Measurements from ENCODE around the gene PLRG1.

PLRG1 gene

DNA sequence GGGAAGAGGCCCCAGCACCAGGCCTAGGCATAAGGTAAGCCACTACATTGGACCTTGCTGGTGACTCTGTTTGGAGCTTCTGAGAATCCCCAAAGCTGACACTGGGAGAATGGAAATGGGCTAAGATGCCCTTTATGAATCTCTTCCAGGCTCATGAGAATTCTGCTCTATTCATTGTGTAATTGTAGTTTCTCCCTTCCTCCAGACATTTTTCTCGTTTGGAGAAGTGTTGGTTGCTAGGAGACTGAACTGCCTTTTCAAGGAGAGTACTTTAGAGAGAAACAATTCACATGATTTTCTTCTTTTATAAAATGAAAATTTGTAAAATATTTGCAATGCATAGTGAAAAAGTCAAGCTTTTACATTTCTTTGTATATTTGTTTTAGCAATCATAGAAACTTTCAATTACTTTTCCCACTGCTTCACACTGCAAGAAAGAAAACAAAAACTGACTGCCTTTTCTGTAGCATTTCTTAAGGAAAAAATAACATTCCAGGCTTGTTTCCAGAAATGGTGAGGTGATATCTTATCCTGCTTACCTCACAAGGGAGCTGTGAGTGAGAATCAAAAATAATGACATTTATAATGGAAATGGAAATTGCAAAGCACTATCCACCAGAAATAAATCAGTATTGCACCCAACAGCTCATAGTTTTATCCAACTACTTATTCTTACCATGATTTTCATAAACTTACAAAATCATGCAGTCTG lies 33.7 kb downstream of the PLRG1 start:
- no peak for DNase-seq

DNA sequence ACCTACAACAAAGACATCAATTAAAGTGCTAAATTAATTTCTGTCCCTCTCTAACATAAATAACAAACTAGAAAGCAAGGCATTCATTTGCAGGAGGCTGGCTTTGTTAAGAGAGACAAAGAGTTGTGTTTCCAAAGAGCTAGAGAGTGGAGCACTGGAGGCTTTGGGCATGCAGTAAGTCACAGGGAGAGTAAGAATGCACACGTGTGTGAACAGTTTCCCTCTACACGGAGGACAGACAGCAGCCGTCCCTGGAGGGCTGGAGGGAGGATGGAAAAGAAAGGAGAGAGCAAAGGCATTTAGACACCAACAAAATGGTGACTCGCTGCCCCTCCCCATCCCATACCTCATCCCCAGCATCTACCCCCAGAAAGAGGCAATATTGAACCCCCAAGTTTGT lies 38.2 kb downstream of the PLRG1 start:
- no peak for DNase-seq

DNA sequence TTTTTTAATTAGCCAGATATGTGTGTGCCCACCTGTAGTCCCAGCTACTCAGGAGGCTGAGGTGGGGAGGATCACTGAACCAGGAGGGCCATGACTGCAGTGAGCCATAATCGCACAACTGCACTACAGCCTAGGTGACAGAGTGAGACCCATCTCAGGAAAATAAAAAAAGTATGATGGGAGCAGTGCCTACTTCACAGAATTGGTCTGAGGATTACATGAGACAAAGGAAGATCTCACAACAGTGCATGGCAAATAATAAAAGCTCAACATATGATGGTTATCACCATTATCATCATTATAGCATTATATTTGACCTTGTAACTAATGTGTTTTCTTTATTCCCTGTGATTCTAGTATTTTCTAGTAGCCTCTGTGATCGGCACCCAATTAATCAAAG lies 38.7 kb downstream of the PLRG1 start:
- DNase-seq: no peak

DNA sequence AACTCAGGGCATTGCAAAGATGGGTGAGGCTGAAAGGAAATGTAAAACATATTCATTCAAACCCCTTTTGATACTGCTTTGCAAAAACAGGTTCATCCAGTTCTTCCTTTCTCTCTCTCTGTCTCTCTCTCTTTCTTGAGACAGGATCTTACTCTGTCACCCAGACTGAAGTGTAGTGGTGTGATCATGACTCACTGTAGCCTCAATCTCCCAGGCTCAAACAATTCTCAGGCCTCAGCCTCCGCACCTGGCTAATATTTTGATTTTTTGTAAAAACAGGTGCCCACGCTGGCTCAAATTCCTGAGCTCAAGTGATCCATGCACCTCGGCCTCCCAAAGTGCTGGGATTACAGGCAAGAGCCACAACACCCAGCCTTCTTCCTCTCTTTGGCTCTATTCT lies 43.0 kb downstream of the PLRG1 start:
- DNase-seq: no peak

DNA sequence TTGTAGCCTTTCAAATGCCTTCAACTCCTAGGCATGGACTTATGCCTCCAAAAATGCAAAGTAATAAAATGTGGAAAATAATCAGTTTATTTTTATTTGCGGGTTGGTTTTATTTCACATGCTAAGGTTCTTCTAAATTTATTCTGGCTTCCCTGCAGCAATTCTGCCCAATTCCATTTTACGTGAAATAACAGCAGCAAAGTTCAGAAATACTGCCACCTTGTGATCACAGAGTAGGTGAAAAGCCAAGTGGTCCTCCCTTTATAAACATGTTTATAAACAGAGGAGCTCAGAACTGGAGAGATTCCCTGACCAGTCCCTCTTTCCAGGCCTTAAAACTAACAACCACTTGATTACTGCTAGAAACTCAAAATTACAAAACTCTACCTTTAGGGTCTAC lies 43.9 kb downstream of the PLRG1 start:
- peak in 1 of 2 experiments; percentile 35 for DNase-seq

DNA sequence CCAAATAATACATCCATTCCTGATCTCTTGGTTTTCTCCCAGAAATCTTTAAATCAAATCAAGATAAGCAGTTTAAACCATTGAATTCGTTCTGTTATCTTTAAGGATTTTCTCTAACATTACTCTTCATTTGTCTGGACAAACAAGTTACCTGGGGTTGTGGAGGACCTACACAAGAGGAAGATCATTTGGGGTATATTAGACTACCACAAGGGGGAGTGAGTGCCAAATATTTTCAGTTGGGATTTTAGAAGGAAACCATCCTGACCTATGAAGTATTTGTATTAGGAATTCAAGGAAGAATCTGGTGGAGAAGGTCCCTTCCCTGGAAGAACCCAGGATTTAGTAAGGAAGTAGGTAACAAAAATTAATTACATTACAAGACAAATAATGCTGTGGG lies 46.6 kb downstream of the PLRG1 start:
- DNase-seq: peak in 1 of 2 experiments; percentile 40

DNA sequence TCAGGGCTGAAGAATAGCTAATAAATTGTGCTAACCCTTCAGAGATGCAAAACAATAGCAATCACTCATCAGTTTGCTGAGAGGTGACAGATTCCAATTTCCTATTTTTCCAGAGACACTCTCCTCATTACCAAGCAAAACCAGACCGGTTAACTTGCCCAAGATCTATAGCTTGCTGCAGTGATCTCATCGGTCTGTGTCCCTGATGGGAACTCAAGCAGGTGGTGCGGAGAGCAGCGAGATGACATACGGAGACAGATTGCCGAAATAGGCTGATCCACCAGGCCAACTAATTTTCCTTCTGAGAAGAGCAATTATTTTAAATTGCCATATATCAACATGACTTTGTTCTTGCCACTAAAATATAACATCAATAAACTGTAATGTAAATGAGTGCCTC lies 48.1 kb downstream of the PLRG1 start:
- DNase-seq: no peak

DNA sequence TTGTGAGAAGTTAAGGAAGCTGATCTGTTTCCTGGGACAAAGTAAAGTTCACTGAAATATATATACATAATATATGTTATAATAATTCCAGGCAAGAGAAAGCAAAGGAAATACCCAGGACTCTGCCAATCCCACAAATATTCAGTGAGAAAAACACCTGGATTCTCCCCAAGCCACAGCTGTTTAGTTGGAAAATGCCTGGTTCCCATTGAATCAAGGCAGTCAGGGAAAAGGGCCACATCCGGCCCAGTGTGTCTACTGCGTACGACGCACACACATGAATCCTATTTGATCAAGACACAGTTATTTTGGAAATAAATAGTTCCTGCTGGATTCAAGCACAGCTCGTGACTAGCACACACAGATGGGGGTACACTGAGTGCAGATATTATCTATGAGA lies 52.3 kb downstream of the PLRG1 start:
- no peak for DNase-seq

DNA sequence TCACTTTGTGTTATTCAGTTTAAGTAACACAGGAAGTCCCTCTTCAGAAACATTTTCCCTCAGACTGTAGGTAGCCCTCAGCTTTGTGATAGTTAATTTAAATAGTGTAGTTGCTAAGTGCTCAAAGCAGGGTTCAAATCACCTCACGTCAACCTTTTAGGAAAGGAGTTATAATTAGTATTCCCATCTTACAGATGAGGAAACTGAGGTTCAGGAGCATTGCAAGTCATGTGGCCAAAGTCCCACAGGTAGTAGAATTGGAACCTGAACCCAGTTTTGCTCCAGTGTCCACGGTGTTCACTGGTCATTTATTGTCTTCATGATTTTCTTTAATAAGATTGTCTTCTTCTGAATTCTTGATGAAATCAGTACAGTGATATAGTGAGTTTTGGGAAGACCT lies 54.3 kb downstream of the PLRG1 start:
- no peak for DNase-seq

DNA sequence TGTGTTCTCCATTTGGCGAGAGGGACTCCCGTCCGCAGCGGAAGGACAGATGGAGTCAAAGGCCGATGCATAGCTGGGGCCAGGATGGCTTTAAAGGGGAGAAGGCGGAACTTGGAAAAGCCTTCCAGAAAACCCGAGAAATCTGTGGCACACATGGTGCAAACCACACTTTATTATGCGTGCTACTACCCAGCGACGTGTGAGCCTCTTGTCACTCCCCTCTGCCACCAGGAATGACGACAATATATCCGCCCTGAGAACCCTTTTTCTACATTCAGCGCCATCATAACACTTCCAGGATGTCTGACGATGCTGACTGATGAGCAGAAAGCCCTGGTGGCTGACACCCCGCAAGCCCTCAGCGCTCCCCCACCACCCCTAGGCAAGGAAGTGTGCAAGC lies 57.9 kb downstream of the PLRG1 start:
- DNase-seq: no peak

DNA sequence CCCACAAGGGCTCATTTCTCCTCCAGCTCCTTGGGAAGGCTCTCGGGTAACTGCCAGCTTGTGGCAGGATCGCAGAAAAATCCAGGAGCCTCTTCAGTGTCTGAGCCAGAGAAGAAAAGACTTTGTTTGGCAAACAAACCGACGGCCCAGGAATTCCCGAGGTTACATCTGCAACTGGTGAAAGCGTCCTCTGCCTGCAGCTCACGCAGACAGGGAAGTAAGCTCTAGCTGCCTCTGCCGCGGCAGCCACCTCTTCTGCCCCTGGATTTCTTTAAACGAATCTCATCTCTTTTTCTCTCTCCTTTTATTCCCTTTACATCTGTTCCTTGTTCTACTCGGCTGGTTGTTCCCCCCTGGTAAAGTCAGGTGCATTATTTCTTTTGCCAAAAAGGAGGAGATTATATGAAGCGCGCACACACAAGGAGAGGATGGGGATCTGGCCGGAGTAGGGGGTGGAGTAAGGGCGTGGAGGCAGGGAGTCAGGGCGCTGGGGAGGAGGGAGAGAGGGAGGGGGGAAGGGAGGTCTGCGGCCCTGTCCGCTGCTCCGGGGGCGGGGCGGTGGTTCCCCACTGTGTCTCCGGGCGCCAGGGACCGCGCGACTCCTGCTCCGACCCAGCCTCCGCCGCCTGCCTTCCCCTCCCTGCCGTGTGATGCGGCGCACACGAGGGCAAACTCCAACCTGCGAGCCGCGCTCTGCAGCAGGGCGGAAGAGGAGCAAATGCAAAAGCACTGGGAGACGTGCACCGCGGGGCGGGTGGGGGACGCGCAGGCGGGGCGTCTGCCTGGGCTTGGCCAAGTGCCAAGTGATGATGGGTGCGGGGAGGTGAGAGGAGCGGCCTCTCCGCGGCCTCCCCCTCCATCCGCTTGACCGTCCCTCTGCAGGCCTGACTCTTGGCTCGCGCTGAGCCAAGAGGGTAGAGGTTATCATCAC lies 58.6 kb downstream of the PLRG1 start, which contains the start of gene DCHS2:
Gene DCHS2 (minus strand): TSS at position 459 of the 931 bp plus-strand sequence. CDS start 444 bp downstream, at position 15.
- no peak for DNase-seq

DNA sequence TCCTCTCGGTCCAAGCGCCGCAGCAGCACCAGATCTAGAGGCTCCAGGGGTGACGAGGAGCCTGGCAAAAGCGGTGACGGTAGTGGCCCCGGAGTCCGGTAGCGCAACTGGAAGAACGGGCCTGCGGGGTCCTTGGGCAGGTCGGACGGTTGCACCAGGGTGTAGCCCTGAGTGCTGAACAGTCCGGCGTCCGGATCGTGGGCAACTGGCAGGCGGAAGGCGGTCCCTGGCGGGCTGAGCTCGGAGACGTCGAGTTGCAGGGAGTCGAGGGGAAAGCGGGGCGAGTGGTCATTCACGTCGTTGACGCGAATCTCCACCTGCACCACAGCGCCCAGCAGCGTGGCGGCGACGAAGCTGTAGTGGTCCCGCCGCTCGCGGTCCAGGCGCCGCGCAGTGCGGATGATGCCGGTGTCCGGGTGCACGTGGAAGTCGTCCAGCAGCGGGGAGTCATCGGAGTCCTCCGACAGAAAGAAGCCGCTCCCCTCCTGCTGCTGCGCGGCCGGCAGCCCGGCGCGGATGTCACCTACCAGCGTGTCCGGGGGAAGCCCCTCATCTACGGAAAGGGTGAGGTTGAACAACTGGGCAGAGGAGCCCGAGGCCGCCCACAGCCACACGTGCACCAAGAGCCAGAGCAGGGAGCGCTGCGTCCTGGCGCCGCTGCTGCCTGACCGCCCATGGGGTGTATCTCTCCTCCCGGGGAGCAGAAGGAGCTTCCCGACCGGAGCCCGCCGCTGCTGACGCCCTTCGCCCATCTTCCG lies 59.4 kb downstream of the PLRG1 start:
- DNase-seq: no peak

DNA sequence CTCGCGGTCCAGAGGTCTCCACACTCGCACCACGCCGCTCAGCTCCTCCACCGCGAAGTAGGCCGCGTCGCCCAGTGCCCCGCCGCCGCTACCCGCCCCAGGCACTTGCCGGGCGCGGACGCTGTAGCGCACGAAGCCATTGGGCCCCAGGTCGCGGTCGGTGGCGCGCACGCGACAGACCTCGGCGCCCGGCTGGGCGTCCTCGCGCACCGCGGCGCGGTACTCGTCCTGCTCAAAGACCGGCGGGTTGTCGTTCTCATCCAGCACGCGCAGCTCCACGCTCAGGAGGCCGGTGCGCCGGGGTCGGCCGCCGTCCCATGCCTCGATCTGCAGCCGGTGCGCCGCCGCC lies 60.0 kb downstream of the PLRG1 start:
- no peak for DNase-seq

DNA sequence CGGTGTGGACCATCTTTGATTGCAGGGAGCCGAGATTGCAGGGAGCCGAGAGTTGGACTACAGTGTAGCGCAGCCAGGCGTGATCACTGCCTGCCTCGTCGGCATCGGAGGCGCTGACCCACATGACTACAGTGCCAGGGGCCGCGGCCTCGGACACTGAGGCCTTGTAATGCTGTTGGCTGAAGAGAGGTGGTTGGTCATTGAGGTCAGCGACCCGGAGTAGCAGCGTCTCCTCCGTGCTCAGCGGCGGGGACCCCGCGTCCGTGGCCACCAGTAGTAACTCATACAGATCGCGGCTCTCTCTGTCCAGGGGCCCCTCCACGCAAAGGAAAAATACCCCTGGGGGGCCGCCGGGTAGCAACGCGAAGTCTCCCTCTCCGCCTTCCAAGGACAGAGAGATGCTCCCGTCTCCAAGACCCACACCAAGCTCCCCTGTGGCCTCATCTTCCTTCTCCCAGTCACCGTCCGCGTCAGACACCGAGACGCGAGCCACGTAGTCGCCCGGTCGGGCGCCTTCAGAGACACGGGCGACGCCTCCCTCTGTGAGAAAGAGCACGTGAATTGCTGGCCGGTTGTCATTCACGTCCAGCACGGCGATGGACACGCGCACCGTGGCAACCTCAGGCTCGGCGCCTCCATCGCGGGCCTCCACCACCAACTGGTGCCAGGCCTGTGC lies 60.5 kb downstream of the PLRG1 start:
- DNase-seq: no peak

DNA sequence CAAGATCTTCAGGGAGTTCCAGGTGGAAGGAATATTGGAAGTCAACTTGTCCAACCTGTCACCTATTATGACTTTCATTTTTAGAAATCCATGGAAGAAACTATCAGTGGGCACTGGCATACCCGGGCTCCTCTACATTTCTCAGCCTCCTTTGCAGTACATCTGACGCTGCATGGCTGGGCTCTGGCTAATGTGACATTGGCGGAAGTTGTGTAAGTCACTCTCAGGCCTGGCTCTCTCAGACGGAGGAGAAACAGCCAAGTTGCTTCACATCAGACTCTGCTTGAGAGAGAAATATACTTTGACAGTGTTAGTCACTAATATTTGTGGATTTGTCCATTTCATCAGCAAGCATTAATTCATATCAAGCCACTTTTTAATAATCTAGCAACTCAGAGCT lies 63.1 kb downstream of the PLRG1 start:
- DNase-seq: no peak

DNA sequence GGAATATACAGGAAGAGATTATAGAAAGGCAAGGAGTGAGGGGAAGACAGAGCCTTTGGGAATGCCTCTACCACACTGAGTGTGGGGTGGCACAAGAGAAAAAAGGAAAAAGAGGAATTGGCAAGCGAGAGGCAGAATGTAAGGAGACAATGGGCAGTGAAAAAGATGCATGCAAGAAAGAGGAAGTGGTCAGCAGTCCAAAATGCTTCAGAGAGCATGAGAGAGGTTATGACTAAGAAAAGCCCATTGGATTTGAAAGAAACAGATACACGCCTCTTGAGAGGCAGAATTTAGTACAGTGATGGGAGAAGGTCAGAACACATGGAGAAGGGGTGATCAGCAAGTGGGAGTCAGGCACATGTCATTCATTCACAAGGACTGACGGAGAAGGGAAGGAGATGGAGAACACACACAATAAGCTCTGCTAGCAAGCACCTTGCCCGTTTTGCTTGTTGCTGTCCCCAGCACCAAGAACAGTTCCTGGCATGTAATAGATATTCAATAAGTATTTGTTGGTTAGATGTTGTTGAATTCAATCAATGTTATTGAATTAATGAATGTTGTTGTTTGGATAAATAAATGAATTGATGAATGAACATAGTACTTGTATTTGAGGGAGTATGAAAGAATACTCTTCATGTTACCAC lies 65.0 kb downstream of the PLRG1 start:
- DNase-seq: no peak

Data from NCI-H446 (cell line).